ENCODE results near the gene TNF.
"Not testable (repeated sequence)": the region's sequence is repeated elsewhere in the genome, so short reads cannot be mapped to it uniquely, and the experiment has no call there.

TNF gene

GRCh38 chr6:31551371-31551770, 24.0 kb upstream of the TNF start:
- not testable (repeated sequence) for DNase-seq (ENCODE audit: insufficient read length, low spot score); FAIRE-seq
- peak; percentile 44 for TF ChIP-seq CTCF (IDR thresholded peaks at IDR 0.05; ENCODE audit: insufficient read depth, missing control alignments)

DNA sequence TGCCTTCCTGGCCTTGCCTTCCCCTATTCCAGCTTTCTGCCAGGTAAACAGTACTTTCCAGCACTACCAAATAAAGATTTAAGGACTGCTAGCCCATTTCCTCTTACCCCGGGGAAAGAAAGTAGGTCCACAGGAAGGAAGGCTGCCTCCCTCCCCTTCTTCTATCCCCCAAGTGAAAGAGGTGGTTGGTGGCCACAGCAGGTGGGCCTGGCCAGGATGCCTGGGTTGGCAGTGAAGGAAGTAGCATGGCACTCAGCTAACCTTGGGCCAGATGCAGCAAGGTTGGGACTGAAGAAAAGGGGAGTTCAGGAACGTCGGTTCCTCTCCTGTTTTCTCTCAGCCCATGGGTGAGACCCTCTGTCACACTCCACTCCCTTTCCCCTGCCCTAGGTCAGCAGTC, 19.1 kb upstream of the TNF start:
- no peak for FAIRE-seq
- TF ChIP-seq CTCF (IDR thresholded peaks at IDR 0.05; ENCODE audit: insufficient read depth, missing control alignments): no peak
- DNase-seq (ENCODE audit: insufficient read length, low spot score): no peak

GRCh38 chr6:31557443-31558317, 17.7 kb upstream of the TNF start:
- DNase-seq (ENCODE audit: insufficient read length, low spot score) (no peak), FAIRE-seq (no peak)
- TF ChIP-seq CTCF (IDR thresholded peaks at IDR 0.05; ENCODE audit: insufficient read depth, missing control alignments): no peak

DNA sequence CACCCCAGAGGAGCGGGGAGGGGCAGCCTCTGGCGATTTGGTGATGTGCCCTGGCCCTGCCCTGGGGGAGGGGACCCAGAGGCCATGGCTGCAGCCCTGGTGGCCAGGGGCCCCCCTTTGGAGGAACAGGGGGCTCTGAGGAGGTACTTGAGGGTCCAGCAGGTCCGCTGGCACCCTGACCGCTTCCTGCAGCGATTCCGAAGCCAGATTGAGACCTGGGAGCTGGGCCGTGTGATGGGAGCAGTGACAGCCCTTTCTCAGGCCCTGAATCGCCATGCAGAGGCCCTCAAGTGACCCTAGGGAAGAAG, 17.1 kb upstream of the TNF start:
- FAIRE-seq (no peak), DNase-seq (ENCODE audit: insufficient read length, low spot score) (no peak)
- no peak for TF ChIP-seq CTCF (IDR thresholded peaks at IDR 0.05; ENCODE audit: insufficient read depth, missing control alignments)

GRCh38 chr6:31558631-31559500, 16.5 kb upstream of the TNF start:
- FAIRE-seq: no peak
- no peak for DNase-seq (ENCODE audit: insufficient read length, low spot score)
- TF ChIP-seq CTCF (IDR thresholded peaks at IDR 0.05; ENCODE audit: insufficient read depth, missing control alignments): no peak

DNA sequence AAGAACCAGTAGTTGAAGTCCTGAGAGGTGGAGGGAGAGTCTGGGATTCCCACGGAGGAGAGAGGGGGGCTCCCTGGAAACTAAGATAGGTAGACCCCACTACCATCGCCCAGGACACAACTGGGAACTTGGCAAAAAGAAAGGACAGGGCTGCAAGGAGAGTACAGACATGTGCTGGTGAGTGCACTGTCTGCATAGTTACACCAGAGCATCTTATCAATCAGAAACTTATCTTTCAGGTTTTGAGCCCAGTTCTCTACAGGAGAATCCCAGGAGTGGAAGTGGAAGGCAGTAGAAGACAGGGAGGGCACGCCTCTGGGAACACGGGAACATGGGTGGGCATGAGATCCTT, 15.8 kb upstream of the TNF start:
- no peak for FAIRE-seq
- no peak for TF ChIP-seq CTCF (IDR thresholded peaks at IDR 0.05; ENCODE audit: insufficient read depth, missing control alignments)
- no peak for DNase-seq (ENCODE audit: insufficient read length, low spot score)

Measured in D721Med (cell line).